ES-I3 (cell line): ENCODE results near the gene SLC35F3.

Experiments used
- H3K36me3 ChIP-seq: 2 replicates; pipeline ENCODE4 v1.6.1; 2013; ENCODE audit warnings: mild to moderate bottlenecking, low read length, control low read depth, moderate library complexity; ENCODE audit not compliant: insufficient read depth
- H3K4me1 ChIP-seq: 2 replicates; pipeline ENCODE4 v1.6.1; 2013; ENCODE audit warnings: mild to moderate bottlenecking, control low read depth, low read length; ENCODE audit not compliant: insufficient read depth
- H3K9ac ChIP-seq: 2 replicates; pipeline ENCODE4 v1.6.1; 2013; ENCODE audit warnings: low read depth, mild to moderate bottlenecking, low read length, moderate library complexity
- H3K9me3 ChIP-seq: 2 replicates; pipeline ENCODE4 v1.6.1; 2013; ENCODE audit warnings: mild to moderate bottlenecking, low read length, moderate library complexity; ENCODE audit not compliant: control insufficient read depth, insufficient read depth

SLC35F3 gene

GRCh38 chr1:233936842-233937241 lies 32.4 kb downstream of the SLC35F3 start:
- Histone ChIP-seq H3K9ac (no peak overlapping the region), H3K4me1 (no peaks in the 10 kb centered on the region), H3K9me3 (no peaks in the 10 kb centered on the region), H3K36me3 (no peaks in the 10 kb centered on the region)

GRCh38 chr1:233938476-233938875 lies 34.0 kb downstream of the SLC35F3 start:
- no peaks in the 10 kb centered on the region for H3K4me1 ChIP-seq
- no peak overlapping the region for H3K9ac ChIP-seq
- no peaks in the 10 kb centered on the region for H3K36me3 ChIP-seq
- H3K9me3 ChIP-seq, result no peaks in the 10 kb centered on the region

DNA sequence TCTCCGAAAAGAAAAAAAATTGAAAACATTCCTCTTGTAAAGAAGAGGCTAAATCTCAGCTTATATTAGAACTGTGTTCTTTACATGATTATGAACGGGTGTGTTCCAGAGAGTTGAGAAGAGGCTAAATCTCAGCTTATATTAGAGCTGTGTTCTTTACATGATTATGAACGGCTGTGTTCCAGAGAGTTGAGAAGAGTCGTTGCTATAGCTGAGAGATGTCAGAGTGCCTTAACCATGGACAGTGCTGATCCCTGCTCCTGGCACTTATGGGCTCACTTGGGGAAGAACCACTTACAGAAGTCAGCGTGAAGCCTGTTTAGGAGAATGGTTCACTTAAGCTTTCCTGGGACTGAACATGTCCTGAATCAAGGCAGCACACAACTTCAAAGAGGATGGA lies 35.0 kb downstream of the SLC35F3 start:
- H3K36me3 ChIP-seq, result no peaks in the 10 kb centered on the region
- no peak overlapping the region for H3K9ac ChIP-seq
- H3K9me3 ChIP-seq, result no peaks in the 10 kb centered on the region
- no peaks in the 10 kb centered on the region for H3K4me1 ChIP-seq

- Histone ChIP-seq H3K9me3 (no peaks in the 10 kb centered on the region), H3K9ac (no peak overlapping the region), H3K4me1 (no peaks in the 10 kb centered on the region), H3K36me3 (no peaks in the 10 kb centered on the region)
Measured at GRCh38 chr1:233940908-233941307, 36.4 kb downstream of the SLC35F3 start.

- Histone ChIP-seq H3K9me3 (no peaks in the 10 kb centered on the region), H3K36me3 (no peaks in the 10 kb centered on the region), H3K9ac (no peak overlapping the region), H3K4me1 (no peaks in the 10 kb centered on the region)
Measured at GRCh38 chr1:233944601-233945000, 40.1 kb downstream of the SLC35F3 start.

GRCh38 chr1:233945573-233945972 lies 41.1 kb downstream of the SLC35F3 start:
- Histone ChIP-seq H3K9me3 (no peaks in the 10 kb centered on the region), H3K9ac (no peak overlapping the region), H3K4me1 (no peaks in the 10 kb centered on the region), H3K36me3 (no peaks in the 10 kb centered on the region)

- H3K36me3 ChIP-seq, result no peaks in the 10 kb centered on the region
- H3K9ac ChIP-seq, result no peak overlapping the region
- H3K4me1 ChIP-seq, result no peaks in the 10 kb centered on the region
- no peaks in the 10 kb centered on the region for H3K9me3 ChIP-seq
Measured at GRCh38 chr1:233945979-233946378, 41.5 kb downstream of the SLC35F3 start.

DNA sequence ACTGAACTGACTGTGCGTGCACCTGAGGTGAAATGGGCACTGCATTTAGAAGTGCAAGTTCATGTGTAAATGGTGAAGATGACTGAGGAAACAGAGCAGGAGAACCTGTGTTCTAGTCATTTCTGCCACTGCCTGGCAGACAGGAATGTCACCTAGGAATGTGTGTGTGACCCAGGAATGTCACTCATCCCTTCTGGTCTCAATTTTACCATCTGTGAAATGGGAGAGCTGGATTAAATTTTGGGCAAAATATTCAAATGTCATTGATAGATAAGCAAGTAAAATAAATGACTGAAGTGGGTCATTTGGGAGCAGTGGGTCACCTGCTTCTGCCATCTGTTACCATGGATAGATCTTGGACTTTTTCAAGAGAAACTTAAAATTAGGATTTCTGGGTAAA lies 42.2 kb downstream of the SLC35F3 start:
- Histone ChIP-seq H3K9ac (no peak overlapping the region), H3K4me1 (no peaks in the 10 kb centered on the region), H3K36me3 (no peaks in the 10 kb centered on the region)

DNA sequence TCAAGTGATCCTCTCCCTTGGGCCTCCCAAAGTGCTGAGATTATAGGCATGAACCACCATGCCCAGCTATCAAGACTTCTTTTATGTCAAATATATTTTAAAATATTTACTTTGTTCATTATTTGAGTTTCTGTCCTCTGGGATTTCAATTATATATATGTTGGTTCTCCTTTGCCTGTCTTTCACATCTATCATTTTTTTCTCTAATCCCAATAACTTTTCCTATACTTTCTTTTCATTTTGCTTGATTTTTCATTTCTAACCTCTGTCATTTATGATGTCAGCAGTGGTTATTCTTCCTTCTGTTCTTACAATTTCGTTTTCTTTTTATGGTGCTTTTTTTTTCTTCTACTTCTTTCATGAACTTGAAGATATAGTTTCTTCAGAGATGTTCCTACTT lies 47.3 kb downstream of the SLC35F3 start:
- no peaks in the 10 kb centered on the region for H3K9me3 ChIP-seq
- no peaks in the 10 kb centered on the region; the same call in 1 of the 2 replicates for H3K36me3 ChIP-seq
- H3K9ac ChIP-seq, result no peak overlapping the region
- H3K4me1 ChIP-seq, result no peaks in the 10 kb centered on the region

More for the DNA sequence above, 42.2 kb downstream of the SLC35F3 start:
- H3K9me3 ChIP-seq, result no peaks in the 10 kb centered on the region

DNA sequence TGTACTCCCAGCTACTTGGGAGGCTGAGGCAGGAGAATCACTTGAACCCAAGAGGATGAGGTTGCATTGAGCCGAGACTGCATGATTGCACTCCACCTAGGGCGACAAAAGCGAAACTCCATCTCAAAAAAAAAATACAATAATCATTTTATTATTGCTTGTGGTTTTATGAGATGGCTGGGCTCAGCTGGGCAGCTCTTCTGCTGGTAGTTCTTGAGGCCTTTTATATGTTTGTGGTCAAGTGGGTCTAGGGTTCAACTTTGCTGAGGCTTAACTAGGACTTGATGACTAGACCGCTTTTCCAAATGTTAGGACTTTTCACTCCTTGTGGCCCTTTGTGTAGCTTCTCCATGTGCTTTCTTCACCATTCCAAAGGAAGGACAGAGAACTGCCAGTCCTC lies 53.2 kb downstream of the SLC35F3 start:
- Histone ChIP-seq H3K36me3 (no peaks in the 10 kb centered on the region), H3K9ac (no peak overlapping the region), H3K9me3 (no peaks in the 10 kb centered on the region)

DNA sequence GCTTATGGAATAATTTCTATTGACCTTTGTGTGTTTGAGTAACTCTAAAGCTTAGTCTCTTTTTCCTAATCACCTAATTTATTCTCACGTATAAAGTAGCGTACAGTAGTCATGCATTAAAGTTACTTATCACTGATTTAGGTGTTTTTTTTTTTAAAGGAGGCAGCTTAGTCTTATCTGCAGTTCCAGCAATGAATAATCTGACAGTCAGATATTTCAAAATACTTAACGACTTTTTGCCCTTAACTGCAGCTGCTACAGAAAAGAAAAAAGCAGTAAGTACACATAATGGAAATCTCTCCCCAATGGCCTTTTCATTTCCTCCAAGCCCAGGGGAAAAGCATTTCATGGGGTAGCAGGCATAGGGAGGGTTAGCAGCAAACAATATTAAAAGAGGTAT lies 54.6 kb downstream of the SLC35F3 start:
- Histone ChIP-seq H3K9me3 (0 out of 2 replicates have a peak, but pooled peaks cover 2% of the 10 kb centered on the region), H3K4me1 (no peaks in the 10 kb centered on the region), H3K36me3 (no peaks in the 10 kb centered on the region), H3K9ac (no peak overlapping the region)

More for the DNA sequence above, 53.2 kb downstream of the SLC35F3 start:
- no peaks in the 10 kb centered on the region for H3K4me1 ChIP-seq

DNA sequence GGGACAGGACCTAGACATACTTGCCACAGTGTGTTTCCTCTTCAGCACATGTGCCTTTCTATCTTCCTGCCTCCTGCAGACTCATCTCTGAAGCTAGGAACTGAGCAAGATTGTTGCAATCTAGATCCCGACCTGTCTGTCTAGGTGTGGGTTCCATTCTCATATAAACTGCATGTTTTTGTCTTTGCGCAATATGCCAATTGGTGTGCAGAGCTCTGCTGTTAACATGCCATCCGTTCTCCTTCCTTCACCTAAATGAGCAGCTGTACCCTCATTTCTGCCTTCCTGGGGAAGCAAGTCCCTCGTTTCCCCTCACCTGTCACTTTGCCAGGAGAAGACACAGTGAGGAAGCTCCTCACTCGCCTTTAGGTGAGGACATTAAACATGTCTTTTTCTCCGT lies 55.5 kb downstream of the SLC35F3 start:
- Histone ChIP-seq H3K9me3 (0 out of 2 replicates have a peak, but pooled peaks cover 3% of the 10 kb centered on the region), H3K9ac (no peak overlapping the region), H3K4me1 (no peaks in the 10 kb centered on the region), H3K36me3 (no peaks in the 10 kb centered on the region)

GRCh38 chr1:233960386-233960785 lies 55.9 kb downstream of the SLC35F3 start:
- Histone ChIP-seq H3K9me3 (0 out of 2 replicates have a peak, but pooled peaks cover 3% of the 10 kb centered on the region), H3K9ac (no peak overlapping the region), H3K4me1 (no peaks in the 10 kb centered on the region), H3K36me3 (no peaks in the 10 kb centered on the region)

DNA sequence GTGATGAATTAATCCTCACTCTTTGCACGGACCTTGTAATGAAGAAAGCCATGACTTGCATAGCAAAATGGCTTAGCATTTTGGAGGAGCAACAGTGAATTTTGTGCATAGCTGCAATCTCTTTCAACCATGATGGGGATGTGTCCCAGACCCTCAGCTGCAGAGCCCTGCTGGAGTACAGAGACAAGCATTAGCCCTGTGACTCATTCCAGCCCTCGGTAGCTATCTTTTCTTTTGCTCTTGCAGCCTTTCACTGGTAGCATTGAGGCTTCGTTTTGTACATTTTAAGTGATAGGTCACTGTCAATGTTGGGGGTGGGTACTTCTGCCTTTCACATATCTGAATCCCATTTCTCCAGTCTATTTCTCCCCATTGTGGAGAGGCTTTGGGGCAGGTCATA lies 58.4 kb downstream of the SLC35F3 start:
- Histone ChIP-seq H3K36me3 (no peaks in the 10 kb centered on the region), H3K9ac (no peak overlapping the region), H3K4me1 (no peaks in the 10 kb centered on the region), H3K9me3 (0 out of 2 replicates have a peak, but pooled peaks cover 3% of the 10 kb centered on the region)

- 0 out of 2 replicates have a peak, but pooled peaks cover 3% of the 10 kb centered on the region for H3K9me3 ChIP-seq
- H3K36me3 ChIP-seq, result no peaks in the 10 kb centered on the region
- no peak overlapping the region for H3K9ac ChIP-seq
- H3K4me1 ChIP-seq, result no peaks in the 10 kb centered on the region
Measured at GRCh38 chr1:233965856-233966255, 61.4 kb downstream of the SLC35F3 start.

DNA sequence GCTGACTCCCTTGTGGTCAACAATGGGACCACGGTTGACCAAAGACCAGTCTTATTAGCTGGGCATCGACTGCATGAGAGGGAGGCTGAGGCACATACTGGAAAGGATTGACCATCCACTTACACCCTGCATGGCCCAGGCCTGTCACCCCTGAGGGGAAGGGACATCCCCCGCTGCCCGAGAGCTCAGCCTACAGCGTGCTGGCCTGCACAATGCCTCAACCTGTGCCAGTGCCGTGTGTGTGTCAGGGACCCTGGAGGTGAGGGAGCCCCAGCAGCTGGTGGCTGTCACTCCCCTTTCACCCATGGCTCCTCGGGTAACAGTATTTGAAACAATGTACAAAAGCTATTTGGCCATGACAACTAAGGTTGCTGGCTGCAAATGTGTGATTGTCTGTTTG lies 67.3 kb downstream of the SLC35F3 start:
- H3K4me1 ChIP-seq, result no peaks in the 10 kb centered on the region
- H3K9me3 ChIP-seq, result no peaks in the 10 kb centered on the region
- H3K9ac ChIP-seq, result no peak overlapping the region
- H3K36me3 ChIP-seq, result no peaks in the 10 kb centered on the region
